HG03460 (cell line): ENCODE data around the gene CUTA.

ENCODE experiments used
- ATAC-seq: cut with Tn5 transposase; IDR thresholded peaks from one replicate; pipeline ENCODE4 v1.9.1; 2021; ENCODE audit not compliant: unreplicated experiment

CUTA gene

GRCh38 chr6:33439956-33440648, 22.2 kb upstream of the CUTA start:
- no peak for ATAC-seq

- no peak for ATAC-seq
These were observed 21.2 kb upstream of the CUTA start for GRCh38 chr6:33438978-33439594.

- ATAC-seq, result no peak
These were observed 19.8 kb upstream of the CUTA start for GRCh38 chr6:33437666-33438065.

- no peak for ATAC-seq
These were observed 17.1 kb upstream of the CUTA start for GRCh38 chr6:33434961-33435360.

GRCh38 chr6:33433544-33434191, 15.8 kb upstream of the CUTA start:
- no peak for ATAC-seq

GRCh38 chr6:33433001-33433543, 15.2 kb upstream of the CUTA start:
- no peak for ATAC-seq

GRCh38 chr6:33432546-33432945, 14.6 kb upstream of the CUTA start:
- ATAC-seq, result no peak

- ATAC-seq, result no peak
These were observed 14.1 kb upstream of the CUTA start for GRCh38 chr6:33431880-33432541.

- ATAC-seq, result no peak
These were observed 13.3 kb upstream of the CUTA start for GRCh38 chr6:33430991-33431879.

- ATAC-seq, result no peak
These were observed 12.4 kb upstream of the CUTA start for GRCh38 chr6:33430334-33430733.

- no peak for ATAC-seq
These were observed 11.8 kb upstream of the CUTA start for GRCh38 chr6:33429750-33430052.

- no peak for ATAC-seq
These were observed 11.3 kb upstream of the CUTA start for GRCh38 chr6:33428966-33429749.

GRCh38 chr6:33428224-33428965, 10.5 kb upstream of the CUTA start:
- no peak for ATAC-seq

- no peak for ATAC-seq
These were observed 9.8 kb upstream of the CUTA start for GRCh38 chr6:33427585-33428223.

GRCh38 chr6:33426590-33427511, 8.9 kb upstream of the CUTA start:
- ATAC-seq, result no peak

GRCh38 chr6:33425668-33426577, 8.0 kb upstream of the CUTA start:
- peak; percentile 37 for ATAC-seq
